K562 (cell line): ENCODE measurements around the gene RNU1-2. TPM values are rescaled to one million over a fixed set of nuclear protein-coding genes. Genes with fewer than 3 reads are reported as not detected.

Source experiments
- ATAC-seq: fragments of 200-7000 bp; cut with Tn5 transposase; 3 replicates; pipeline ENCODE4 v1.9.1; 2020; ENCODE audit warnings: moderate library complexity
- BruUV-seq: library from RNA; stranded (reverse); fragments of 400-500 nt; replicated peaks from 2 replicates; lab custom pipeline; 2021; lab: Mats Ljungman, UMichigan
- CTCF ChIA-PET: fragments of 300-600 bp; formaldehyde crosslinking; extraction: SDS; loops from one replicate; lab custom pipeline; 2021; ENCODE audit warnings: low intra/inter-chr PET ratio; lab: Yijun Ruan, JAX
- POLR2A ChIA-PET: fragments of 300-600, 350-650 bp; sonication (Branson Sonifier 250); formaldehyde crosslinking; extraction: SDS; loops from one replicate; lab custom pipeline; 2021; ENCODE audit warnings: antibody characterized with exemption, inconsistent platforms; lab: Yijun Ruan, JAX
- DNase-seq, 4 experiments: peaks; one replicate each; pipeline versions ENCODE4 v3.0.0 to v3.0.0-alpha.2; 2011 to 2018; ENCODE audit warnings: low spot score in 3 of 4, mixed read lengths in 3 of 4; ENCODE audit errors: extremely low read depth in 1 of 4
- FAIRE-seq: peaks from 2 replicates; lab custom pipeline; 2011; peaks lifted over from hg19 to GRCh38; lab: Jason Lieb, UNC
- H2AFZ ChIP-seq: 2 replicates; pipeline ENCODE4 v1.6.0; 2011; ENCODE audit warnings: low read depth, low read length, control low read depth, inconsistent platforms
- H3K27ac ChIP-seq: fragments of 200-600 bp; 3 replicates; pipeline ENCODE4 v1.8.0; 2011; ENCODE audit warnings: low read depth, mild to moderate bottlenecking, control low read depth, inconsistent platforms, low read length, moderate library complexity, mixed read lengths; ENCODE audit errors: extremely low read depth
- H3K27me3 ChIP-seq, 2 experiments: fragments of 300-600 bp in 1 of 2; 2 replicates in 1 of 2; 3 replicates in 1 of 2; pipeline versions ENCODE4 v1.6.0 to v1.8.0; 2011; ENCODE audit warnings: inconsistent platforms in 2 of 2, low read length in 2 of 2, mild to moderate bottlenecking in 1 of 2, mixed read lengths in 1 of 2, moderate library complexity in 1 of 2; ENCODE audit not compliant: control insufficient read depth in 2 of 2, insufficient read depth in 2 of 2
- H3K36me3 ChIP-seq: fragments of 300-600 bp; 3 replicates; pipeline ENCODE4 v1.8.0; 2011; ENCODE audit warnings: mild to moderate bottlenecking, low read length, inconsistent platforms; ENCODE audit not compliant: control insufficient read depth, insufficient read depth
- H3K4me1 ChIP-seq, 2 experiments: fragments of 200-600 bp in 1 of 2; replicated peaks in 1 of 2; 2 replicates in 1 of 2; 3 replicates in 1 of 2; pipeline versions ENCODE4 v1.5.1 to v1.8.0; 2011; ENCODE audit warnings: inconsistent platforms in 2 of 2, low read length in 2 of 2, mild to moderate bottlenecking in 1 of 2, mixed read lengths in 1 of 2, moderate library complexity in 1 of 2; ENCODE audit not compliant: control insufficient read depth in 2 of 2, insufficient read depth in 2 of 2
- H3K4me2 ChIP-seq: 2 replicates; pipeline ENCODE4 v1.6.1; 2011; ENCODE audit warnings: low read length, control low read depth, inconsistent platforms, mixed read lengths; ENCODE audit not compliant: insufficient read depth
- H3K4me3 ChIP-seq: fragments of 200-600 bp; sonication (generic), shearing (Covaris generic); 2 replicates; pipeline ENCODE4 v1.5.1; 2016; ENCODE audit warnings: control low read depth, inconsistent platforms
- H3K79me2 ChIP-seq: fragments of 200-600 bp; 3 replicates; pipeline ENCODE4 v1.8.0; 2011; ENCODE audit warnings: low read length, inconsistent platforms; ENCODE audit not compliant: control insufficient read depth, insufficient read depth
- H3K9ac ChIP-seq, 2 experiments: 2 replicates each; pipeline versions ENCODE4 v1.6.0 to v1.6.1; 2011; ENCODE audit warnings: low read depth in 2 of 2, low read length in 2 of 2, control low read depth in 1 of 2, inconsistent platforms in 1 of 2, mild to moderate bottlenecking in 1 of 2, mixed read lengths in 1 of 2; ENCODE audit not compliant: insufficient read depth in 1 of 2
- H3K9me1 ChIP-seq: one replicate; pipeline ENCODE4 v1.6.0; 2011; ENCODE audit warnings: inconsistent platforms, mild to moderate bottlenecking, low read length, moderate library complexity; ENCODE audit not compliant: control insufficient read depth, insufficient read depth
- H3K9me3 ChIP-seq: replicated peaks from 2 replicates; pipeline ENCODE4 v1.5.1; 2011; ENCODE audit warnings: low read depth, low read length, inconsistent platforms; ENCODE audit not compliant: control insufficient read depth, insufficient read depth
- H4K20me1 ChIP-seq: replicated peaks from 2 replicates; pipeline ENCODE4 v1.6.1; 2011; ENCODE audit warnings: low read length, inconsistent platforms, mixed read lengths; ENCODE audit not compliant: control insufficient read depth, insufficient read depth
- ARNT ChIP-seq, 2 experiments: fragments of 450-650 bp; IDR thresholded peaks; 2 replicates each; pipeline ENCODE4 v1.6.1; 2016; ENCODE audit warnings: mild to moderate bottlenecking in 1 of 2
- DPF2 ChIP-seq: fragments of 450-650 bp; IDR thresholded peaks from 2 replicates; pipeline ENCODE4 v1.6.1; 2016
- E2F4 ChIP-seq: sonication (generic); formaldehyde crosslinking; IDR thresholded peaks from 2 replicates; pipeline ENCODE4 v1.8.0; 2022; ENCODE audit warnings: mild to moderate bottlenecking, low read depth, missing genetic modification reagents
- ELF2 ChIP-seq: fragments of 250-450 bp; sonication (Bioruptor Pico); IDR thresholded peaks from 2 replicates; pipeline ENCODE4 v1.5.0; 2021; ENCODE audit warnings: mild to moderate bottlenecking
- ELK1 ChIP-seq: sonication (generic); formaldehyde crosslinking; IDR thresholded peaks from 2 replicates; pipeline ENCODE4 v1.8.1; 2022; ENCODE audit warnings: missing genetic modification reagents
- GTF2F1 ChIP-seq: IDR thresholded peaks from 2 replicates; pipeline ENCODE4 v1.6.1; 2011; ENCODE audit warnings: low read depth, low read length, improper control_type of control experiment
- HCFC1 ChIP-seq: IDR thresholded peaks from 2 replicates; pipeline ENCODE4 v1.6.1; 2012; ENCODE audit warnings: low read depth, low read length, improper control_type of control experiment
- KDM2B ChIP-seq: fragments of 250-450 bp; sonication (Bioruptor Pico); IDR thresholded peaks from 2 replicates; pipeline ENCODE4 v1.8.0; 2021; ENCODE audit warnings: mild to moderate bottlenecking, moderate library complexity
- KLF10 ChIP-seq: fragments of 250-450 bp; sonication (Bioruptor Pico); IDR thresholded peaks from 2 replicates; pipeline ENCODE4 v1.6.1; 2021; ENCODE audit warnings: matching md5 sums
- MAX ChIP-seq: sonication (generic); formaldehyde crosslinking; IDR thresholded peaks from 2 replicates; pipeline ENCODE4 v1.9.0; 2022; ENCODE audit warnings: mild to moderate bottlenecking, missing genetic modification reagents
- MAZ ChIP-seq, 2 experiments: fragments of 450-650 bp in 1 of 2; sonication (generic) in 1 of 2; formaldehyde crosslinking; IDR thresholded peaks in 1 of 2; conservative IDR thresholded peaks in 1 of 2; 2 replicates each; pipeline versions ENCODE4 v1.4.0 to v1.5.0; 2020; ENCODE audit warnings: mild to moderate bottlenecking in 1 of 2, missing genetic modification reagents in 1 of 2
- MCM5 ChIP-seq: fragments of 450-650 bp; IDR thresholded peaks from 2 replicates; pipeline ENCODE4 v1.6.1; 2016; ENCODE audit warnings: low read depth
- NR0B1 ChIP-seq: fragments of 450-650 bp; IDR thresholded peaks from one replicate; pipeline ENCODE4 v1.6.1; 2018; ENCODE audit warnings: mild to moderate bottlenecking, moderate library complexity; ENCODE audit not compliant: partially characterized antibody
- PHF21A ChIP-seq: fragments of 450-650 bp; IDR thresholded peaks from 2 replicates; pipeline ENCODE4 v1.6.1; 2017; ENCODE audit warnings: low read depth, borderline replicate concordance
- RB1 ChIP-seq: fragments of 450-650 bp; IDR thresholded peaks from 2 replicates; pipeline ENCODE4 v1.6.1; 2017; ENCODE audit warnings: low read depth, mild to moderate bottlenecking
- RHOXF2B ChIP-seq: fragments of 250-450 bp; sonication (Bioruptor Pico); conservative IDR thresholded peaks from 2 replicates; pipeline ENCODE4 v1.5.1; 2021
- SIN3B ChIP-seq: fragments of 450-650 bp; IDR thresholded peaks from 2 replicates; pipeline ENCODE4 v1.6.1; 2017; ENCODE audit warnings: low read depth, mild to moderate bottlenecking, moderate library complexity
- SMARCA5 ChIP-seq: fragments of 450-650 bp; IDR thresholded peaks from 2 replicates; pipeline ENCODE4 v1.6.1; 2016
- SMARCC2 ChIP-seq: fragments of 450-650 bp; IDR thresholded peaks from 2 replicates; pipeline ENCODE4 v1.6.1; 2017; ENCODE audit warnings: antibody characterized with exemption, moderate library complexity, mild to moderate bottlenecking, low read depth
- ZNF140 ChIP-seq: fragments of 250-450 bp; sonication (Bioruptor Pico); IDR thresholded peaks from 2 replicates; pipeline ENCODE4 v1.8.0; 2021; ENCODE audit warnings: moderate library complexity, mild to moderate bottlenecking, inconsistent platforms
- ZNF77 ChIP-seq: fragments of 250-450 bp; sonication (Bioruptor Pico); IDR thresholded peaks from 2 replicates; pipeline ENCODE4 v1.5.0; 2020
- WGBS: fragments of 100-300 bp; shearing (Covaris generic); methylation state at CpG from one replicate; pipeline ENCODE4 v1.1.6; 2016; ENCODE audit warnings: low coverage, mixed read lengths; ENCODE audit not compliant: insufficient coverage; ENCODE audit errors: missing lambda C conversion rate; 5-methylcytosine and 5-hydroxymethylcytosine counted together
- in situ Hi-C: fragments of 300-500 bp; cut with MboI; formaldehyde crosslinking; loops from 4 replicates; pipeline ENCODE4 v1.15.0; 2018; ENCODE audit warnings: inconsistent platforms, mixed read lengths
- intact Hi-C: fragments of 100-400 bp; cut with micrococcal nuclease; formaldehyde crosslinking; loops from 2 replicates; pipeline ENCODE4 v1.14.2; 2022
- polyA plus RNA-seq, 8 experiments: library from polyadenylated mRNA; depleted of rRNA in 4 of 8; stranded (reverse) in 5 of 8; unstranded in 3 of 8; fragments of >200 nt; fragmentation: Nextera tagmentation in 2 of 8; fragmentation: Illumina TruSeq in 1 of 8; extraction: Ambion mirVana in 2 of 8; extraction: Trizol in 1 of 8; gene quantifications; 2 replicates each; pipeline versions ENCODE4 v1.2.1 to v1.2.3, GENCODE V29; 2011 to 2014; ENCODE audit warnings: inconsistent platforms in 1 of 8, missing spikeins in 1 of 8
- total RNA-seq, 7 experiments: library from RNA; depleted of rRNA in 6 of 7; stranded (reverse); fragments of >200 nt in 6 of 7; fragmentation: Illumina TruSeq in 2 of 7; extraction: Trizol in 2 of 7; gene quantifications; 2 replicates each; pipeline versions ENCODE4 v1.2.1 to v1.2.3, GENCODE V29; 2011 to 2021; ENCODE audit warnings: low replicate concordance in 1 of 7

Gene RNU1-2
- total and polyA plus RNA-seq, 9 of the 15 experiments (the other 6 are each of a cell fraction or from before 2014, with no cell fraction given): under 0.01 to 32,823 (median 2,538) TPM; not detected in 4

- BruUV-seq: no TSS peak
- Histone ChIP-seq H3K79me2 (no peaks in the 10 kb centered on the region), H3K4me2 (peak overlapping the region; percentile 78), H3K4me3 (peak overlapping the region; percentile 68), H3K36me3 (no peaks in the 10 kb centered on the region), H3K9me1 (no peaks in the 10 kb centered on the region), H3K4me1 (peaks cover 3 to 21% of the 10 kb centered on the region in 2 experiments; a peak in 3 of 5 replicates), H3K27me3 (no peaks in the 10 kb centered on the region), H2AFZ (peak overlapping the region; percentile 84), H4K20me1 (no peaks in the 10 kb centered on the region), H3K27ac (no peak overlapping the region), H3K9ac (peak overlapping the region; percentile 49 to 96; a peak in 3 of 4 replicates), H3K9me3 (no peaks in the 10 kb centered on the region)
- in situ Hi-C loops (loop anchor here (25.0 kb wide), 1 partner anchor 301 kb away; the partner anchor contains the start of gene NBPF1), intact Hi-C loops (no loop called here)
- DNase-seq (no peak), FAIRE-seq (no peak), ATAC-seq (peak; percentile 55)
- 34% methylated on average over 36 of the region's 36 CpGs for WGBS
- POLR2A ChIA-PET: interaction anchor here (0.8 to 3.4 kb wide), 2 partner anchors 8 to 17 kb away, joined by 3 to 33 read pairs; no protein-coding TSS in a partner anchor
- CTCF ChIA-PET: no interaction called here
- TF ChIP-seq ELF2: no peak
- TF ChIP-seq NR0B1: no peak
- 0 out of 2 replicates have a peak, but pooled peaks have one; percentile 15 for TF ChIP-seq MAX (CRISPR knock-in tag)
- TF ChIP-seq ARNT (IDR thresholded peaks at IDR 0.05): no peak
- TF ChIP-seq SMARCC2: no peak
- TF ChIP-seq RB1: no peak
- no peak for TF ChIP-seq MCM5
- TF ChIP-seq MAZ (CRISPR knock-in tag; conservative IDR thresholded peaks at IDR 0.05 in 1 of 2, IDR thresholded peaks at IDR 0.05 in 1 of 2): no peak
- no peak for TF ChIP-seq ELK1 (CRISPR knock-in tag)
- TF ChIP-seq DPF2: no peak
- no peak for TF ChIP-seq HCFC1
- no peak for TF ChIP-seq ZNF140 (CRISPR knock-in tag)
- TF ChIP-seq E2F4 (CRISPR knock-in tag): no peak
- no peak for TF ChIP-seq KDM2B
- TF ChIP-seq SIN3B: no peak
- no peak for TF ChIP-seq ZNF77 (CRISPR knock-in tag)
- no peak for TF ChIP-seq RHOXF2B (CRISPR knock-in tag)
- no peak for TF ChIP-seq GTF2F1
- TF ChIP-seq KLF10 (CRISPR knock-in tag): no peak
- 0 out of 2 replicates have a peak, but pooled peaks have one; percentile 17 for TF ChIP-seq SMARCA5
- TF ChIP-seq PHF21A: no peak
Measured at GRCh38 chr1:16913181-16913832, 17.5 kb downstream of the RNU1-2 start.
